ENCODE measurements around the gene NEU3.
"Not testable (repeated sequence)": the region's sequence is repeated elsewhere in the genome, so short reads cannot be mapped to it uniquely, and the experiment has no call there.

Gene NEU3, protein sequence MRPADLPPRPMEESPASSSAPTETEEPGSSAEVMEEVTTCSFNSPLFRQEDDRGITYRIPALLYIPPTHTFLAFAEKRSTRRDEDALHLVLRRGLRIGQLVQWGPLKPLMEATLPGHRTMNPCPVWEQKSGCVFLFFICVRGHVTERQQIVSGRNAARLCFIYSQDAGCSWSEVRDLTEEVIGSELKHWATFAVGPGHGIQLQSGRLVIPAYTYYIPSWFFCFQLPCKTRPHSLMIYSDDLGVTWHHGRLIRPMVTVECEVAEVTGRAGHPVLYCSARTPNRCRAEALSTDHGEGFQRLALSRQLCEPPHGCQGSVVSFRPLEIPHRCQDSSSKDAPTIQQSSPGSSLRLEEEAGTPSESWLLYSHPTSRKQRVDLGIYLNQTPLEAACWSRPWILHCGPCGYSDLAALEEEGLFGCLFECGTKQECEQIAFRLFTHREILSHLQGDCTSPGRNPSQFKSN

DNA sequence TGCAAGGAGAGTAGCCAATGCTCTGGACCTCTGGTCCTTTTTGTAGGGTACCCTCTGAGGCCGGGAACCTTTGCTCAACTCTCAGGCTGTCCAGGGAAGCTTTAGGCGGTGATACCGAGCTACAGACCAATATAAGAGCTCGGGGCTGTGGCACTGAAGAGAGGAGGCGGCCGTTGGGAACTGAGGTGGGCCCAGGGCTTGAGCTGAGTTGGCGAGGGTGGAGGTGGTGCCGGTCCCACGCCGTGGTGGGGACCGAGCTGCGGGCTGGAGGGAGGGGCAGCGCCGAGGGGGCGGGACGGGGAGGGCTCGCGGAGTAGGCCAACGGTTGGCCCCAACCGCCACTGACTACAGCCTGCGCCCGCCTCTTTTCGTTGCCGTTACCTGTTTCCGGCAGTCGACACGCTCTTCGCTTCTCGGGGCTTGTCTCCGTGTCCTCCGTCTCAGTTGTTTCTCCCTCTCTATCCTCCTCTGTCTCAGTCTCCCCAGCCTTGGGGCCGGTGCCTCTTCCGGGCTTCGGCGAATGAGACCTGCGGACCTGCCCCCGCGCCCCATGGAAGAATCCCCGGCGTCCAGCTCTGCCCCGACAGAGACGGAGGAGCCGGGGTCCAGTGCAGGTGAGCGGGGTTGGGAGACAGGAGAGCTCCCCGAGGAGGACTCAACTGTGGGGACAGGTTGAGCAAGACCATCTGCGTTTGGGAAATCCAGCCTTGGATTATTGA, at the start of gene NEU3:
Gene NEU3, plus strand, starts transcription at position 393 of the 719 bp plus-strand sequence. Its CDS starts 128 bp downstream, at position 521.
- peak; percentile 60 to 64 for DNase-seq

DNA sequence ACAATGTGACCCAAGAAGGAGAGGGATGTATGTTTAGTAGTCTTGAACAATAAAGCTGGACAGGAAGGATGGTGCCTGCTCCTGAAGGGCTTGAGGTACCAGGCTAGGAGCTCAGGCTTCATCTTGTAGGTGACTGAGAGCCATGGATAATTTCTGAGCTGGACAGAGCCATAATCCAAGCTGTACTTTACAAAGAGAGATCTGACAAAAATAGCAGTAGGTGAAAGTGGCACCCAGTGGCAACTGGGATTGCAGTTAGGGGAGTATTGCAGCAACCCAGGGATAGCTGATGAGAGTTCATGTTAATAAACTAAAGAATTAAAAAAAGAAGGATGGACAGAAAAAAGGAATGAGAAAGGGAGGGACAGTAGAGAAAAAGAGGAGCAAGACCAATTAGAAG, 47.2 kb upstream of the NEU3 start:
- no peak for DNase-seq

DNA sequence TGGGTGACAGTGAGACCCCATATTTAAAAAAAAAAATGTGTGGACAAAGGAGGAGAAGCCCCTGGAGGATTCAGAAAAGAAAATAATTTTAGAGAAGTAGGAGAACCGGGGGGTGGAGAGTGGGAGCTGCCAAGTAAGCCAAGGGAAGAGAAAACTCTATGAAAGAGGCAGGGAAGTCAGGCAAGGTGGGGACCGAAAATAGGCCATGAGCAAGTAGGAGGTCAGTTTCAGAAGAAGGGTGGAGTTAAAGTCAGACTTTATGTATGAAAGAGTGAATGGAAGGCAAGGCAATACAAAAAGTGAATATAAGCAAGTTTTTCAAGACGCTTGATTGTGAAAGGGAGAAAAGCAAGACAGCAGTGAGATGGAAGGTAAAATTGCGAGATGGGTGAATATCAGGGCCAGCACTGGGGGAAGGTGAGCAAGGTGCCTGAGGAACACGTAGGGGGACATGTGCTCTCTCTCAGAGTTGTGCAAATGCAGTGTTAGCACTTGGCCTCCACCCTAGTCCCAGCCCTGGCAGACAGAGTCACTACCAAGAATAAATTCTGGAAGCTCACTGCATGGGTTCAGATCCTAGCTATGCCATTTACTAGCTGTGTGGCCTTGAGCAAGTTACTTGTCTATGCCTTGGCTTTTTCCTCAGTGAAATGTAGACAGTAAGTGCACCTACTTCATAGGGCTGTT, 46.5 kb upstream of the NEU3 start:
- DNase-seq = no peak

DNA sequence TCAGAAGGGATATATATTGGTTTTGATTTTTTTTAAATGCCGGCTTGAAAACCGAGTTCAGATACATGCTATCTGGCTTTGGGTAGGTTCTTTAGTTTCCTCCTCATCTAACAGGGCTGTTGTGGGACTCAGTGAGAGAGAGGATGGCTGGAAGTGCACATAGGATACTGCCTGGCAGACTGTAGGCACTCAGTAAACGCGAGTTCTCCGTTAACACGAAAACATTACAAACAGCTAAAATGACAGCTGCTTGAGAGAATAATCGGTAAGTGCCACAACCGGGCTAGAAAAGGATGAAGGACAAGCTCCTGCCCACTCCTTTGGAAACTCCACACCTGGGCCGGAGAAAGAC, 40.2 kb upstream of the NEU3 start:
- no peak for DNase-seq

DNA sequence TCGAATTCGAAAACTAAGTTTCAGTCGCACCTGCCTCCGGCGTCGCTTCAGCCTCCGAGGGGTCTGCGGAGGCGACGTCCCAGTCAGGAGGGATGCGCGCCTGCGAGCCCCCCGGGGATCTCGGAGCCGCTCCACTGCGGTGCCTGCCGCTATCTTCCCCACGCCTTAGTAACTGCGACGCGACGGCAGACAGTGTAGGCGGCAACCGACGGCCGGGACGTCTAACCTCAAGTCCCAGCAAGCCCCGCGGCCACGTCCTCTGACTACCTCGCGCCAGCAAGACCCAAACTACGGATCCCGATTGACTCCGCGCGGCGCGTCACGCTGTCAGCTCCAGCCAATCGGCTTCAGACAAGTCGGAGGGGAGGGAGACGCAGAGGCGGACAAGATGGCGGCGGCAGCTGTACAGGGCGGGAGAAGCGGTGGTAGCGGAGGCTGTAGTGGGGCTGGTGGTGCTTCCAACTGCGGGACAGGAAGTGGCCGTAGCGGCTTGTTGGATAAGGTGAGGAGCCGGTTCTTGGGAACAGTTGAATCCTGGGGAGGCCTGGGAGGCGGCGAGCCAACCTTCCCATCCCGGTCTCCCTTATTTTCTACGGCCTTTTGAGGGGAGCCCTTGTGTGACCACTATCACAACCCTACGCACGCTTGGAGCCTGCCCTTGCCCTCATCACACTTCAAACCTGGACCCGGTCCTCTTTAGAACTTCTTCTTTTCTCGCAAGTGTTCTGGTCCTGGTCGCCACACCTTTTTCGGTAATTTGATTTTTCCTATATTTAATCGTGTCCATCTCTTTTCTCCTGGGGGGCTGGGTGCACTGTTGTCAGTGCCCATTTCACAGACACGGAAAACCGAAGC, 39.6 kb upstream of the NEU3 start, which contains the start of the genes SPCS2 and XRRA1:
Gene SPCS2, plus strand, starts transcription at position 369 of the 855 bp plus-strand sequence. Its CDS starts 20 bp downstream, at position 389.
Gene XRRA1, minus strand, starts transcription at position 194 of the 855 bp plus-strand sequence. CDS start 8,213 bp downstream, outside the sequence.
- DNase-seq = peak; percentile 94 to 95

DNA sequence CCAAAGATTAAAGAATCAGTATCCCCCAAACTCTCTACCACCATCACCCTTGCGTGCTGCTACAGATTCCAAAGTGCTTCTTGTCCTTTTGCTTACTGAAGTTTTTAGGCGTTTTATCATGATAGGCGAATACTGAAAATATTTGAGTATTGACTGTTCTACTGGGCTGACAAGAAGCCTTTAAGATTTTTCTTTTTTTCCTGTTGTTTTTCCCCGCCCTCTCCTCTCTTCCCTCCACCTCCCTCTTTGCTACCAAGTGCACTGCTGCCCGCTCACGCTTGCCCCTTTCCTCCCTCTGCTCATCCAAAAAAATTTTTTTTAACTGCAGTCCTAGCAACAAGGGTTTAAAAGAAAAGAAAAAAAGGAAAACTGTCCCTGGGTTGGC, 39.0 kb upstream of the NEU3 start:
- no peak for DNase-seq

DNA sequence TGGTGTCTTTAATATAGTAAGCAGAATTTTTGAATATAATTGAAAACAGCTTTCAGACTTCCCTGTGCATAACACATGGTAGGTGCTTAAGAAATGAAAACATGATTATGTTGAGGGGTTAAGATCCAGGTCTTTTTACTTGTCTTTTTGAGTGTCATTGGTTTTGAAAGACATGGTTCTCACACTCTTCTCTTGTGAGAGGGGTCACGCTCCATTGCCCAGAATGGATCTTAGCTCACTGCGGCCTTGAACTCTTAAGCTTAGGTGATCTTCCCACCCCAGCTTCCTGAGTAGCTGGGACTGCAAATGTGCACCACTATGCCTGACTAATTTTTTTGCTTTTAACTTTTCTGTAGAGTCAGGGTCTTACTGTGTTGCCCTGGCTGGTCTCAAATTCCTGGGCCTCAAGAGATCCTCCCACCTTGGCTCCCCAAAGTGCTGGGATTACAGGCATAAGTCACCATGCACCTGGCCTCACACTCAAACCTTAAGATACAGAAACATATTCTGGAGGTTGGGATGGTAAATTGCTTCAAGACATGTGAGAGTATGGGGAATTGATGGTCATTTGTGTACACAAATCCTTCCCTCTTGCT, 38.3 kb upstream of the NEU3 start:
- DNase-seq = no peak

DNA sequence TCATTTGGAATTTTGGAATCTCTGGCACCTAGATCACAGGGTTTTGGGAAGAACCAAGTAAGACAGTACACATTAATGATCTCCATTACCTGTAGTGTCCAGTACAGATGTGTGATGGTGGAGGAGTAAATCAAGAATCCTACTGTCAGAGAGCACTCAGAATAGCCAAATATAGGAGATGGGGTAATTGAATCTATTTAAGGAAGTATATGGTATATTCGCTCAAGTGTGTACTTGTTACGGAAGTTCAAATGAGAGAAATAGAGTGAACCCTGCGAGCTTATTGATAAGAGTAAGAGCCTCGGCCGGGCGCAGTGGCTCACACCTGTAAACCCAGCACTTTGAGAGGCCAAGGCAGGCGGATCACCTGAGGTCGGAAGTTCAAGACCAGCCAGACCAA, 37.5 kb upstream of the NEU3 start:
- DNase-seq = no peak

DNA sequence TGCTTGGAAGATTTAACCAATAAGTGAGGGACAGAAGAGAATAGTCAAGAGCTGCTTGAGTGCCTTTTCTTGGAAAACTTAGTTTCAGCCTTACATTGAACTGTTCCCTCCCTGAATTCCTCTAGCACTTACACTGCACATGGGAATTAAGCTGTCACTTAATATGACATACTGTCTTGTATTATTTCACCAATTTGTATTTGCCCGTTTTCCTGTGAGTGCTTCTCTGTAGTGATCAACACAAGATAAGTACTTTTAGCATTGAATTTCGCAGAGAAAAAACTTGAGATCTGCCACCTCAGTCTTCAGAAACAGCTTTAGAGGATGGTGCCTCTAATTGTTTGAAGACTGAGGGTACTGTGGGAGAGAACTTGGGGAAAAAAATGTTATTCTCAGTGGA, 36.0 kb upstream of the NEU3 start:
- DNase-seq = no peak

DNA sequence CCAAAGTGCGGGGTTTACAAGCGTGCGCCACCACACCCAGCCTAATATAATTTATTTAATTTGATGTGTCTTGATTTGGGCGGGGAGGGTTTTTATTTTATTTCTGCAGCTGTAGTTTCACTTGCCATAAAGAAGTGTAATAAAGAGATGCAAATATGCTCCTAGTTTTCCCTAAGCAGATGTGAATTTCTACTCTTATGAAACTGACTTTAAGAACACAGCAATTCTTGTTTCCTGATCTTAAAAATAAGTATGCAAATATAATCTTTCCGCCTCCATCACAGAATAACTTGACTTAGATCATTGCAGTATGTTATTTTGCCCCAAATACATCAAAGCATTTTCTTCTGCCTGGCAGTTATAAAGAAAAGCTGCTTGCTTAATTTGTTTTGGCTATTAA, 35.3 kb upstream of the NEU3 start:
- DNase-seq = no peak

DNA sequence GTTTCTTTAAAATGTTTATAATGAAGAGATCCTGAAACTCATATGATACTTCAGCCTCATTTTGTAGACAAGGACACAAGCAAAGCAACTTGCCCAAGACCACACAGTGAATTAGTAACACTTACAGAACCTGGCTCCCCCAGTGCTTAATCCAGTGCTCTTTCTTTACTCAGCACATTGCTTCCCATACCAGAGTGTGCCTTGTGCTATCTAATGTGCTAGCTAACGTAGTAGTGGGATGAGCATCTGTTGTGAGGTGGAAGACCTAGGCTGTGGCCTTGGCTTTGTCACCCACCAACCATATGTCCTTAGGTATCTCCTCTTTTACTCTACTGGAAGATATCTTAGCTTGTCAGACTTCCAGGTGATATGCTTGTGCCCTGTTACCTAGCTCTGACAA, 34.5 kb upstream of the NEU3 start:
- no peak for DNase-seq

DNA sequence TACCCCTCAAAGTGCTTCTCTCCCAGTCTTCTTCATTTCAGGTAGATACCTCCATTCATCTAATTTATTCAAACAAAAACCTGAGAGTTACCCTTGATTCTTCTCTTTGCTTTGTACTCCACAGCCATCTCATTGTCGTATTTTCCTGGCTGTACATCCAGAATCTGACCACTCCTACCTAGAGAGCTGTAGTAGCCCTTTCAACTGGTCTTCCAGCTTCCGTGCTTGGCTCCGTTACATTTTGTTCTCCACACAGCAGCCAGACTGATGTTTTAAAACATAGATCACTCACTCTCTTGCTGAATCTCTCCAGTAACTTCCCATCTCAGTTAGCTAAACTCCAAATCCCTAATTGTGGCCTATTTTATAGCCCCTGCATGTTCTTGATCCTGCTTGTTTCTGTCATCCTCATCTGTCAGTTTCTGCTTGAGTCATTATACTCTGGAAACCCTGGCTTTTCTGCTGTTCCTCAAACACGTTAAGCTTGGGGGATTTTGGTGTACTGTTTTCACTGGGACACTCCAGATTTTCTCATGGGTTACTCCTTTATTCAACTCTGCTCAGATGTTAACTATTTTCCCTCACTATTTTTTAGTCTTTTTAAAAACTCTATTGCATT, 32.2 kb upstream of the NEU3 start:
- DNase-seq = no peak

DNA sequence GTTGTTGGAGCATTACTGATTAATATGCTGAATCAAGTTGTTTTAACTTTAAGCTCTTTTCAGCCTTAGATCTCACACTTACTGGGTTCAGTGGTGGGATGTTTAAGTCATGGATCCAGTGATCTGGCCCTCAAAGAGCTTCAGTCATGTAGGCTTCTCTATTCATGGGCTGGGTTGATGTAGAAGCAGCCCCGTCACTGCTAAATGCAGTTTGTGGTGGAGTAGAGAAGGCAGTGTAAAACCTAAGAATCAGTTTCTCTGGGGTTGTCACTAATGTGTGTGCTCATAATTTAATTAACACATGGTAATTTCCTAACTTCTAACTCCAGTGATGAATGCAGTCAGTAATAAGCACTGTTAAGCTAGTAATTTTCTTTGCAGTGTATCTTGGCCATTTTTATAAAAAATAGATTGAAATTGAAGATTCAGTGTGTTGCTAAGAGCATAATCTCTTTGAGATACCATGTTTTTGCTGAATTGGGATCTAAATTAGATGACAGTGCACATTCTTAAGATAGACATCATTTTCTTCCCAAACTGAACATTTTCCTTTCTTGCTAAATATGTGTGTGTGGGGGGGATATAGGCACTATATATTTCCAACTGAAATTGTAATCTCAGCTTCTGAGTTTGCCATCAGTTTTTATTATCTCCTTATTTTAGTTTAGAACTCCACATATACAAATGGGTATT, 30.6 kb upstream of the NEU3 start:
- no peak for DNase-seq

DNA sequence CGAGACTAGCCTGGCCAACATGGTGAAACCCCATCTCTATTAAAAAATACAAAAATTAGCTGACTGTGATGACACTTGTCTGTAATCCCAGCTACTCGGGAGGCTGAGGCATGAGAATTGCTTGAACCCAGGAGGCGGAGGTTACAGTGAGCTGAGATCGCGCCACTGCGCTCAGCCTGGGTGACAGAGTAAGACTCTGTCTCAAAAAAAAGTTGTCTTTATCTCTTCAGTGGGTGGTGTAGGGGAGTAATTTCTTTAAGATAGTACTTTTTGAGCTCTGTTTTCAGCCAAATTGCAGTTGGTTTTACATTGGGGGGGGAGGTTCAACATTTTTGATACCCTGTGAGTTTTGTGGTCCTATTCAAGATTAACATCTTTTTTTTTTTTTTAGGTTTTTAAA, 28.6 kb upstream of the NEU3 start:
- DNase-seq = not testable (repeated sequence)

DNA sequence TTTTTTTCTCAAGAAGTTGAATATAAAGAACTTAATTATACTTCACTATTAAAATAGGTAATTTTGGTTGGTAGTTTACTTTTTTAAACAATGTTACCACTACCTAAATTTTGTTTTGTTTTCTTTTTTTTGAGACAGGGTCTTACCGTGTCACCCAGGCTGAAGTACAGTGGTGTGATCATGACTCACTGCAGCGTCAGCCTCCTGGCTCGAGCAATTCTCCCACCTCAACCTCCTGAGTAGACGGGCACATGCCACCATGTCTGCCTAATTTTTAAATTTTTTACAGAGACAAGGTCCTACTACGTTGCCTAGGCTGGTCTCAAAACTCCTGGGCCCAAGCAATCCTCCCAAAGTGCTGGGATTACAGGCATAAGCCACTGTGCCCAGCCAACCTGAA, 22.1 kb upstream of the NEU3 start:
- DNase-seq = no peak

DNA sequence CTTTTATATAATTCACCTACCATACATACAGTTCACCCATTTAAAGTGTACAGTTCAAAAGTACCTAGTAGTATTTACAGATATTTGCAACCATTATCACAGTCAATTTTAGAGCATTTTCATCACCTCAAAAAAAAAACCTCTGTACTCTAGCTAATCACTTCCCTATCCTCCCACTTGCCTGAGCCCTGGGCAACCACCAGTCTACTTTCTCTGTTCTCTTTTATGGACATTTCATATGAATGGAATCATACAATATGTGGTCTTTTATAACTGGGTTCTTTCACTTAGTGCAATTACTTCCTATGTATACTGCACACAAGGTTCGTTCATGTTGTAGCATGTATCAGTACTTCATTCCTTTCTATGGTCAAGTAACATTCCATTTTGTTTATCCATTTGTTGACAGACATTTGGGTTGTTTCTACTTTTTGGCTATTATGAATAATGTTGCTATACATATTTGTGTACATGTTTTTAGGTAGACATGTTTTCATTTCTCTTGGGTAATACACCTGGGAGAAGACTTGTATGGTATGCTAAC, 17.8 kb upstream of the NEU3 start:
- no peak for DNase-seq

DNA sequence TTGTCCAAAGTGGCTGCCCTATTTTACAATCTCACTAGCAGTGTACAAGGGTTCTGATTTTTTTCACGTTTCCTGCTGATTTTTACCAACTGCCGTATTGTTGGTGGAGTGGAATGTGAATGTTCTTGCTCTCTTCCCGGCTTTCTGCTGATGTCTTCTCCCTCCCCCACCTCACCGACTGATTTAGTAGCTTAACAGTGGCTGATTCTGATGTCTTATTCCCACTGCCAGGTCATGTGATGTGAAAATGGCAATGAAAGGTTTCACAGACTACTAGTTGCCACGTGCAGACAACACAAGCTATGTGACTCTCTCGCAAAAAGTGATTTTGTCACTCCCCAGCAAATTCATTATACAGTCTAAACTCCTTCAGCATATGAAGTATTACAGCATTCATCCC, 17.3 kb upstream of the NEU3 start:
- DNase-seq = no peak

DNA sequence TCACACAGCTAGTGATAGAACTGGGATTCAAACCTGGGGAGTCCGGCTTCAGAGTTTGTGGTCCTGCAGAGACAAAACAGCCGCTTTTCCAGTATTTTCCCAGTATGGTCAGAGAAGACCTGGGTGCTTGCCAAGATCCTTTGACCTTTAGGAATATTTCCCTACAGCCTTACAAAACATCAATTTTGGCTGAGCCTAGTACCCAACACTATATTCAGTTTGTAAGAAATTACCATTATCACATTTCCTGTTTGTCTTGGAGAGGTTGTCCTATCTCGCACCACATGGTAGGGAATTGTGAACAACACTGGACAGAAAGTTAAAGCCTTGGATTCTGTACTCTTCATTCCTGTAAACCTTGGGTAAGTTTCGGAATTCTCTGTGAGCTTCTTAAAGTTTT, 10.7 kb upstream of the NEU3 start:
- no peak for DNase-seq

DNA sequence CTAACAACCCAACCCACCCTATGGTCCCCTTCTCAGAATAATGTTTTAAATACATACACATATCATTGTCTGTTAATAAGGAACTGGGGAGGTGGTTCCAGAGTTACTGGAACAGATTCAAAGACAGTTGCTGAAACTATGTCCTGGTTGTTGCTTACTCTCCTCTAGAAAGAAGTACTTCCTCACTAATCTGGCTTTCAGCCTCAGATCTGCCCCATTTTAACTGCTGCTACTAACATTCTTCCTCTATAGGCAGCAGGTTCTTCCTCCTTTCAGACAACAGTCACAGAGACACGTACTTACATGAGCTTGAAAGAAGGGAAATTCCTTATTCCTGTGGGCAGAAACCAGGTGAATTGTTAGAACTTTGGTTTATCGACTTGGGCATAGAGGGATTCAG, 8.1 kb upstream of the NEU3 start:
- DNase-seq = no peak

DNA sequence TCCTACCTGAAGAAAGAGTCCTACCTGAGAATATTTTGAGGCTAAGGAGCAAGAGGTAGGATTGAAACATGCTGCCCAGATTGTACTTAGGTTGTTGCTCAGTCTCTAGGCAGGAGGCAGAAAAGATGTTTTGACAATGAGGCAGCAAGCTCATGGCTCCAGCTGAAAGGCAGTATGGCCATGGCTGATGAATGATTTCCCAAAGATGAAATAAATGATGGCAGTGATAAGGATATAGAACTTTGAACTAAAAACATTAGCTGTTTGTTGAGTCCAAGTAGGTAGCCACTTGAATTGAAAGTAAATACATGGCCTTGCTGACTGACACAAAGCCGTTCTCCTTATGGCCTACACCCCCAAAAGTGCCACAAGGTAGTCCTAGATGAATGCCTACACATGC, 6.8 kb upstream of the NEU3 start:
- DNase-seq = no peak

DNA sequence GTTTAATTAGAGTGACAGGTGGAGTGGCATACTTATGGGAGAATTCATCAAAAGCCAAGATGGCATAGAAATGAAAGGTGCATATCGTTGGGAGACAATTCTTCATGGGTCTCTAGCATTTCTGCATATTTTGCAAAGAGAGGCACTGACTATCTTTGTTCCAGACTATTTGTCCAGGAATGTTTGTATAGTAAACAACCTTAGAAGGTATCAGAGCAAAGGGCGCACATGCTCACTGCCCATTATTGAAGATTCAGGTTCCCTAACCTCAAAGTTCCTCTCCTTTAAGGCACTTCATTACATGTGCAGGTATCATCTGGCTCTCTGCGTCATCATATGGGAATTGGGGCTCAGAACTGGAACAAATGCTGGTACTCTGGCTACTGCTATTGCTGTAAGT, 4.7 kb upstream of the NEU3 start:
- no peak for DNase-seq
